ENCODE measurements around the gene TSPEAR.
"Not testable (repeated sequence)": the region's sequence is repeated elsewhere in the genome, so short reads cannot be mapped to it uniquely, and the experiment has no call there.

Gene TSPEAR

DNA sequence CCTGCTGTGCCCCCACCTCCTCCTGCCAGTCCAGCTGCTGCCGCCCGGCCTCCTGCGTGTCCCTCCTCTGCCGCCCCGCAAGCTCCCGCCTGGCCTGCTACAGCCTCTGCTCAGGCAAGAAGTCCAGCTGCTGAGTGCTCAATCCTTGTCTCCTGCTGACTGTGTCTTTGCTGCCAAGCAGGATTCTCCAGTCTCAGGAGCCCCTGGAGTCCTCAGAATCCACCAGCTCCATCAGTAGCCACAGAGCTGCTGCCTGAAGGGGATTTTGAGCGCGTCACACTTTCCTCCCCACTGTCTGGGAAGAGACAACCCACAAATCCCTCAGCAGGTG is 64.2 kb downstream of the TSPEAR start:
- intact Hi-C loops (cut with DNase I): no loop called here
- DNase-seq: no peak

DNA sequence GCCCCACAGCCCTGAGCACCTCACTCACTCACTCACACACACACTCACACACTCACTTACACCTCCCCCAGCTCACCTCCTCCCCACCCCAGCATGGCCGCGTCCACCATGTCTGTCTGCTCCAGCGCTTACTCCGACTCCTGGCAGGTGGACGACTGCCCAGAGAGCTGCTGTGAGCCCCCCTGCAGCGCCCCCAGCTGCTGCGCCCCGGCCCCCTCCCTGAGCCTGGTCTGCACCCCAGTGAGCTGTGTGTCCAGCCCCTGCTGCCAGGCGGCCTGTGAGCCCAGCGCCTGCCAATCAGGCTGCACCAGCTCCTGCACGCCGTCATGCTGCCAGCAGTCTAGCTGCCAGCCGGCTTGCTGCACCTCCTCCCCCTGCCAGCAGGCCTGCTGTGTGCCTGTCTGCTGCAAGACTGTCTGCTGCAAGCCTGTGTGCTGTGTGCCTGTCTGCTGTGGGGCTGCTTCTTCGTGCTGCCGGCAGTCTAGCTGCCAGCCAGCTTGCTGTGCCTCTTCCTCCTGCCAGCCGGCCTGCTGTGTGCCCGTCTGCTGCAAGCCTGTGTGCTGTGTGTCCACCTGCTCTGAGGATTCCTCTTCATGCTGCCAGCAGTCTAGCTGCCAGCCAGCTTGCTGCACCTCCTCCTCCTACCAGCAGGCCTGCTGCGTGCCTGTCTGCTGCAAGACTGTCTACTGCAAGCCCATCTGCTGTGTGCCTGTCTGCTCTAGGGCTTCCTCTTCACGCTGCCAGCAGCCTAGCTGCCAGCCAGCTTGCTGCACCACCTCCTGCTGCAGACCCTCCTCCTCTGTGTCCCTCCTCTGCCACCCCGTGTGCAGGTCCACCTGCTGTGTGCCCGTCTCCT is 64.8 kb downstream of the TSPEAR start, which contains the start of gene KRTAP10-11:
Gene KRTAP10-11, plus strand, starts transcription at position 49 of the 856 bp plus-strand sequence. Its CDS starts 45 bp downstream, at position 94.
- intact Hi-C loops (cut with DNase I); DNase-seq: not testable (repeated sequence)

DNA sequence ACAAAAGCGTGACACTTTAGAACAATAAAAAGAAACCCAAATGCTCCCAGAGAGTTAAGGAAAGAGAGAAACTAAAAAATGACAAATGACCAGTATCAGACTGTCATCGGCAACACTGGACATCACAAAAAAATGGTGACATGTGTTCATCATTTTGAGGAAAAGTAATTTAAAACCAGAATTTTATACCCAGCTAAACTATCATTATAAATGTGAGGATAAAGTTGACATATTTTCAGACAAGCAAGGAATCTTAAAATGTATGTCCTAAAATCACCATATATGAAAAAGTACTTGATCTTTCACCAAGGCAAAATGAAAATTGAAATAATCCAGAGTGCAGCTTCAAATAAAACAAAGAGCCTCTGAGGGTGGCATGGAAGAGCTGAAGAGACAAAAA is 66.5 kb downstream of the TSPEAR start:
- no peak for DNase-seq
- intact Hi-C loops (cut with DNase I): no loop called here

DNA sequence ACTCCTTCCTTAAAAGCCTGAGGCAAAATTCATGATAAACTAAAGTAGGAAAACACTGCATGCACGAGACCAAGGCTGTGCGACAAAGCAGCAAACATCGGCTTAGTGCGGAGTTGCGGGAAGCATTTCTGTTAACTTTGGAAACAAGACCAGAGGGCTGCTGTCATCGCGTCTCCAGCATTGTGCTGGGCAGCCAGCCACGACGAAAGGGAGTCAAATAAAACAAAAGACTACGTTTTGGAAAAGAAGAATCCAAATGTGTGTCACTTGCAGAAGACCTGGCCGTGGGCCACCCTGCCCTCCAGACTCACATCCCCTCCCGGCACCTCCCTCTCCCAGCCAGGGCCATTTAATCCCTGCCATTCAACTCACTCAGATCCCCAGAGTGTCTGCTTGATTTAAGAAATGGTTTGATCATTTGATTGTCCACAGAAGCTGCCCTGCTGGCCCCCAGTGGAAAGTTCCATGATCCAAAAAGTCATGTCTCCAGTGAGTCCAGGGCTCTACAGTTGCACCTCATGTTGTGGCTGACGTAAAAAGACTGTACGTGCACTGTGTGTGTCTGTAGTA is 67.5 kb downstream of the TSPEAR start:
- intact Hi-C loops (cut with DNase I): no loop called here
- no peak for DNase-seq

DNA sequence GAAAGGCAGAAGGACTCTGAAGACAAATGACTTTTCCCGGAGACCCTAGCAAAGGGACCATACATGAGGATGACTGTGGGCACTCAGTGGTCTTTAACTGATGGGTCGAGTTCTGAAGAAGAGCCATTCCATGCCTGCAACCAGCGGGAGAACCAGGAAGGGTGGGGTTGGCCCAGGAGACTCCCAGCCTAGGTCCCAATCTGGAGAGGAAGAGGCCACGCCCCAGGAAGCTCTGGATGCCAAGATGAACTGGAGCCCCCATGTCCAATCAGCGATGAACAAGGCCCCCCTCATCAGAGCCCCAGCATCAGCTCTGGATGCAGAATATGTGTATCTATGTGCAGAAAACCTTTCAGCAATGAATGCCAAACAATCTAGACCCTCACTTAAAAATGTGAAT is 70.6 kb downstream of the TSPEAR start:
- no peak for DNase-seq
- intact Hi-C loops (cut with DNase I): no loop called here

DNA sequence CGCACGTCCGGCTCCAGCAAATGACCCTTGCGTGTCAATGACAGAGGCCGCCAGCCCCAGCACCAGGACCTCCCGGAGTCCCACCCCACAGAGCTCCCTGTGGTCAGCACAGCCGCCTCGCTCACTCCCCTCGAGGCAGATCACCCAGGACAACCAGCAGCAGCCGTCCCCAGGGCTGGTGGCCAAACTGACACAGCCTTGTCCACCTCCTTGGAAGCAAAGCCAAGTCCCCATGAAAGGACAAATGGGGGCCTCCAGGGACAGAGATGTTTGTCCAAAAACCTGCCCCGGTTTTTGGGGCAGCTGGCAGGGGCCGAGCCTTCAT is 72.1 kb downstream of the TSPEAR start:
- no peak for DNase-seq
- intact Hi-C loops (cut with DNase I): no loop called here

DNA sequence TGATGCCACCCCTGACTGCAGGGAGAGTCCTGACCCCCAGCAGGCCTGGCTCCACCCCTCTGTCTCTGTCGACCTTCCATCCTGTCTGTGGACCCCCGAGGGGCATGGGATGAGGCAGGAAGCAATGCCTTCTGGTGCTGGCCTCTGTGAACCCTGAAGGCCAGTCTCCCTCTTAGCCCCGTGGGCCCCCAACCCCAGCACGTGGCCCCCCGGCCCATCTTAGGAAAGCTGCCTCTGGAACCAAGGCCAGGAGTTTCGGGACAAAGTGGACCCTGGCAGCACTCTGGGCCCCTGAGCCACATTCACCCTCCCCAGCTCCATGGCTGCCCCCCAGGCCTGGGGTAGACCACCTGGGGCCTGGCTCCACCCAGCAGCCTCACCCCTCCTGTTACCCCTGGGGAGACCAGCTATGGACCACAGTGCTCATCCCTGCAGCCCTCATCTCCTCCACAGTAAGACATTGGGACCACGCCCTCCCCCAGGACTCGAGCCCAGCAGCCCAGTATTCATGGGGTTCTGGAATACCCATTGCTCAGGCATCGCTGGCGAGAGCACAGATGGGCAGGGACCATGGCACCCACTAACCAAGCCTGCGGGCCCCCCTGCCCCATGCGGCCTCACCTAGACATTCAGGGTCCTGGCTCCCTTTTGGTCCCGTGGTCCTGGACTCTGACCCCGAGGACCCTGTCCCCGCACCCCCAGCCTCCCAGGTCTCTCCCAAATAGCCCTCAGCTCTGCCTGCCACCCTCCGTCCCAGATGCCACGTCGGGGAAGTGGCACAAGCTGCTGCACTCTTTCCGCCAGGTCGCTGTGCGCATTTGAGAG is 72.7 kb downstream of the TSPEAR start:
- DNase-seq; intact Hi-C loops (cut with DNase I): not testable (repeated sequence)

DNA sequence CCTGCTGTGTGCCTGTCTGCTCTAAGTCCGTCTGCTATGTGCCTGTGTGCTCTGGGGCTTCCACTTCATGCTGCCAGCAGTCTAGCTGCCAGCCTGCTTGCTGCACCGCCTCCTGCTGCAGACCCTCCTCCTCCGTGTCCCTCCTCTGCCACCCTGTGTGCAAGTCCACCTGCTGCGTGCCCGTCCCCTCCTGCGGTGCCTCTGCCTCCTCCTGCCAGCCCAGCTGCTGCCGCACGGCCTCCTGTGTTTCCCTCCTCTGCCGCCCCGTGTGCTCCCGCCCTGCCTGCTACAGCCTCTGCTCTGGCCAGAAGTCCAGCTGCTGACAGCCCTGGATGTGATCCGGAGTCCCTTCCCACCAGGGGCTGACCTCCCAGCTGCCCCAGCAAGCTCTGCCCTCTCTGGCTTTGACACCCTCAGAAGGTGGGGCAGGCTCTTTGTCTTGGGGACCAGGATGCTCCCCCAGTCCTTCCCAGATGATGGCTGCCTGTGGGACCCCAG is 73.5 kb downstream of the TSPEAR start:
- intact Hi-C loops (cut with DNase I); DNase-seq: not testable (repeated sequence)

DNA sequence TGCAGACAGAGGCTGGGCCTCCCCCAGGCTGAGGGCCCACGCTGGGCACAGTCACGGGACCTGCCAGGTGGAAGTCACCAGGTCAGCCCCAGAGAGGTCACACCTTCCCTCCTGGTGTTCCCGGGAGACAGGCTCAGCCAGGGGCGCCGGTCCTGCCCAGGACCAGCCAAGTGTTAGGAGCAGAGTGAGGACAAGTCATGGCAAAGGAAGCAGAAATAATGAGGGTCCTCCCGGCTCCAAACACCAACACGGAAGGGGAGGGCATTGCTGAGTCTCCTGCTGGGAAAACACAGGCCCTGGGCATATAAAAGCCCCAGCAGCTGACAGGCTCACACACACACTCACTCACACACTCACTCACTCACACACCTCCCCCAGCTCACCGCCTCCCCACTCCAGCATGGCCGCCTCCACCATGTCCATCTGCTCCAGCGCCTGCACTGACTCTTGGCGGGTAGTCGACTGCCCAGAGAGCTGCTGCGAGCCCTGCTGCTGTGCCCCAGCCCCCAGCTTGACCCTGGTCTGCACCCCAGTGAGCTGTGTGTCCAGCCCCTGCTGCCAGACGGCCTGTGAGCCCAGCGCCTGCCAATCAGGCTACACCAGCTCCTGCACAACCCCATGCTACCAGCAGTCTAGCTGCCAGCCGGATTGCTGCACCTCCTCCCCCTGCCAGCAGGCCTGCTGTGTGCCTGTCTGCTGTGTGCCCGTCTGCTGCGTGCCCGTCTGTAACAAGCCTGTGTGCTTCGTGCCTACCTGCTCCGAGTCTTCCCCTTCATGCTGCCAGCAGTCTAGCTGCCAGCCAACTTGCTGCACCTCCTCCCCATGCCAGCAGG is 74.1 kb downstream of the TSPEAR start, which contains the start of gene KRTAP10-10:
Gene KRTAP10-10, plus strand, starts transcription at position 339 of the 833 bp plus-strand sequence. Its CDS starts 62 bp downstream, at position 401.
- DNase-seq: no peak
- intact Hi-C loops (cut with DNase I): no loop called here

DNA sequence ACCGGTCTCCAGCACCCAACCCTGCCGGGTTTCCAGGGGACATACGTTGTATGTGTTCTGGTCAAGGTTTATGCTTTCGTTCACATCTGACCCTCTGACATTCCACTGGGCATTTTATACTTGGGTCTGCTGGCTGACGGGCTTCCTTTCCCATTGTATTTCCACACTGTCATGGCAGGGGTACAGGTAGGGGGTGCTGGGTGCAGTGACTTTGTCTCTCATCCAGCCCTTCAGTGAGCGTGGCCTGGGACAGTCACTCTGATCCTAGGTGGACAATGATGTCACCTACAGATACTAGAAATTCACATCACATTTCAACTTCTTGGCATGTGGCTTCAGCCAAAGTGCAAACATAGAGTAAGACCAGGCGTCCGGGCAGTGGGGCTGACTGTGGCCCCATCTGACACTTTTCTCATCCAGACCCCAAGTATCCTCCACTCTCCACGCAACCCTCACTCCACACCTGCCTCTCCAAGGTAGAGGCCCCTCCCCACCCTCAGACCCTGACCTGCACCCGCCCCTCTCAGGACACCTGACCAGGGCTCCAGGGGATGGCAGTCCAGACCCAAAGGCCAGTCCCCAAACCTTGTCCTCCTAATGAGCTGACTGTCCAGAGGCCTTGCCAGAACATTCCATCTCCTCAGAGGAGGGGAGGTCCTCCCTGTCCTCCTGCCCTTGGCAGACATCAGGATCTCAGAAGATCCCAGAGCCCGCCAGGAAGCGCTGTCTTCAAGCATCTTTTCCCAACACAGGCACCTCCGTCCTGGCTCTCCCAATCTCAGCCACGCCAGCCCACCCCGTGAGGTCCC is 75.0 kb downstream of the TSPEAR start:
- no peak for DNase-seq
- intact Hi-C loops (cut with DNase I): no loop called here

DNA sequence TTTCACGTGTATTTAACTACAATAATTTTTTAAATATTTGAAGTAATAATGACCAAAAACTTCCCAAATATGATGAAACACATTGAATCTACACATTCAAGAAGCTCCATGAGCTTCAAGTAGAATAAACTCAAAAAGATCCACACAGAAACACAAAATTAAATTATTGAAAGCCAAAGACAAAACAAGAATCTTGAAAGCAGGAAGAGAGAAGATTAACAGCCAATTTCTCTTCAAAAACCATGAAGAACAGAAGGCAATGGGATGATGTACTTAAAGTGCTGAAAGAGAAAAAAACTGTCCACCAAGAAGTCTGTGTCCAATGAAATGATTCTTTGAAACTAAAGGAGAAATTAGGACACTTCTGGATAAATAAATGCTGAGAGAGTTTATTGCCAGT is 79.3 kb downstream of the TSPEAR start:
- intact Hi-C loops (cut with DNase I): no loop called here
- no peak for DNase-seq

DNA sequence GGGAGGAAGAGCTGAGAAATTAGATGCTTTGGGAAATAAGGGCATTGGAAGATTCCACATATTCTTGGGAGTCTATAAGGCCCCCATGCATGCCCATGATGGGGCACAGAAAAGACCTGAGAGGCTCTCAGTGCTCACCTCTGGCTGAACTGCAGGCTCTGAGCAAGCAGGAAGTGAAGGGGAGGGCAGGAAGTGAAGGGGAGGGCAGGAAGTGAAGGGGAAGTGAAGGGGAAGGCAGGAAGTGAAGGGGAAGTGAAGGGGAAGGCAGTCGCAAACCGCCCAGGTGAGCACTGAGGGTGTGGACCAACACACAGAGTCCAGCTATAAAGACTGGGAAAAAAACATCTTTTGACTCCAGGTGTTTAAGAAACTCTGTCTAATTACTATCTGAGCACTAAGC is 80.9 kb downstream of the TSPEAR start:
- no peak for DNase-seq
- intact Hi-C loops (cut with DNase I): no loop called here

DNA sequence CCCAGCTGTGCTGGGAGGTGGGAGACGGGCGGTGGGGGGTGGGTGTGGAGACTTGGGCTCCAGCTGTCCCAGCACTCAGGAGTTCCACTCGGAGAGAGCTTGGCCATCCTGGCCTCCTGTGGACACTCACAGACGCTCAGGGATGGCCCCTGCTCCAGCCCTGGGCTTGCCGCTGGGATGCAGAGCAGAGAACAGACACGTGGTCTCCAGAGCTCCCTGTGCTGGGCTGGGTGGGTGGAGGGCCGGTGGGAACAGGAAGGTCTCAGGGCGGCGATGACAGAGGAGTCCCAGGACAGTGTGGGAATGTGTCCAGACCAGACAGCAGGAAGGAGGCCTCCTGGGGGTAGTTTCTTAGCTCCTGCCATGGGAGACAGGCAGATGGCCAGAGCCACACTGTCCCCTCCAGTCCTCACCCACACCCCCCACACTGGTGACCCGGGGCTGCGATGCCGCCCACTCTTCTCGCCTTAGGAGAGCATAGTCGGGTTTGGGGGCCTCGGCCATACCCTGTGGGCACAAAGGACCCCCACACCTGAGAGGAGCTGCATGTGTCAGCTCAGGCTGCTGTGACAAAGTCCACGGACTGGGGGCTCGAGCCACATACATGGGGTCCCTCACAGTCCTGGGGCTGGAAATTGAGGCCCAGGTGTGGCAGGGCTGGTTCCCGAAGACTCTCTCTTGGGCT is 82.5 kb downstream of the TSPEAR start:
- DNase-seq: no peak
- intact Hi-C loops (cut with DNase I): no loop called here

DNA sequence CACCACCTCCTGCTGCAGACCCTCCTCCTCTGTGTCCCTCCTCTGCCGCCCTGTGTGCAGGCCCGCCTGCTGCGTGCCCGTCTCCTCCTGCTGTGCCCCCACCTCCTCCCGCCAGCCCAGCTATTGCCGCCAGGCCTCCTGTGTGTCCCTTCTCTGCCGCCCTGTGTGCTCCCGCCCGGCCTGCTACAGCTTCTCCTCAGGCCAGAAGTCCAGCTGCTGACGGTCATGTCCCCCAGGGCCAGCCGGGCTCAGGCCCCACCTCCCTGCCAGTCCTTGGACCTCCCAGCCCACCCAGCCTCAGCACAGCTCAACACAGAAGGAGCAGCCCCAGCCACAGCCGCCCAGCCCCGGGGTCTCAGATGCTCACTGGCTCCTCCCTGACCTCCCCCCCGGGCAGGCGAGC is 83.5 kb downstream of the TSPEAR start:
- intact Hi-C loops (cut with DNase I); DNase-seq: not testable (repeated sequence)

DNA sequence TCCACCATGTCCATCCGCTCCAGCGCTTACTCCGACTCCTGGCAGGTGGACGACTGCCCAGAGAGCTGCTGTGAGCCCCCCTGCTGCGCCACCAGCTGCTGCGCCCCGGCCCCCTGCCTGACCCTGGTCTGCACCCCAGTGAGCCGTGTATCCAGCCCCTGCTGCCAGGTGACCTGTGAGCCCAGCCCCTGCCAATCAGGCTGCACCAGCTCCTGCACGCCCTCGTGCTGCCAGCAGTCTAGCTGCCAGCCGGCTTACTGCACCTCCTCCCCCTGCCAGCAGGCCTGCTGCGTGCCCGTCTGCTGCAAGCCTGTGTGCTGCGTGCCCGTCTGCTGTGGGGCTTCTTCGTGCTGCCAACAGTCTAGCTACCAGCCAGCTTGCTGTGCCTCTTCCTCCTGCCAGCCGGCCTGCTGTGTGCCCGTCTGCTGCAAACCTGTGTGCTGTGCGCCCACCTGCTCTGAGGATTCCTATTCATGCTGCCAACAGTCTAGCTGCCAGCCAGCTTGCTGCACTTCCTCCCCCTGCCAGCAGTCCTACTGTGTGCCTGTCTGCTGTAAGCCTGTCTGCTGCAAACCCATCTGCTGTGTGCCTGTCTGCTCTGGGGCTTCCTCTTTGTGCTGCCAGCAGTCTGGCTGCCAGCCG is 84.1 kb downstream of the TSPEAR start:
- intact Hi-C loops (cut with DNase I); DNase-seq: not testable (repeated sequence)

DNA sequence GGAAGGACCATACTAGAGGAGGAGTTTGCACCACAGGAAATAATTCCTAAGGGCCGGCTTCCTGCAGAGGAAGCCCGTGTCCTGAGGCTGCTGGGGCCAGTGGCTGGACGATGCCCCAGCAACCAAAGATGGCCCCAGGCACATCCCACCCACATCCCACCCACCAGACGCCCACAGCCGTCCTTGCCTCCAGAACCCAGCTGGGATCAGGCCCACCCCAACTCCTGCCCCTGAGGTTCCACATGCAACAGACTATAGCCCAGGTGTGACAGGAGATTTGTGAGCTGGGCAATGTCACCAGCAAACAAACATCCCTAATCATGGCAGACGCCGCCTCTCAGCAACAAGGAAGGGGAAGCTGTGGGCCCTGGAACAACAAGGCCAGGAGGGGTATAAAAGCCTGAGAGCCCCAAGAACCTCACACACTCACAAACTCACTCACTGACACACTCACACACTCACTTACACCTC is 84.7 kb downstream of the TSPEAR start, which contains the start of gene KRTAP10-9:
Gene KRTAP10-9, plus strand, starts transcription at position 421 of the 471 bp plus-strand sequence. CDS start 79 bp downstream, outside the sequence.
- intact Hi-C loops (cut with DNase I): no loop called here
- no peak for DNase-seq

DNA sequence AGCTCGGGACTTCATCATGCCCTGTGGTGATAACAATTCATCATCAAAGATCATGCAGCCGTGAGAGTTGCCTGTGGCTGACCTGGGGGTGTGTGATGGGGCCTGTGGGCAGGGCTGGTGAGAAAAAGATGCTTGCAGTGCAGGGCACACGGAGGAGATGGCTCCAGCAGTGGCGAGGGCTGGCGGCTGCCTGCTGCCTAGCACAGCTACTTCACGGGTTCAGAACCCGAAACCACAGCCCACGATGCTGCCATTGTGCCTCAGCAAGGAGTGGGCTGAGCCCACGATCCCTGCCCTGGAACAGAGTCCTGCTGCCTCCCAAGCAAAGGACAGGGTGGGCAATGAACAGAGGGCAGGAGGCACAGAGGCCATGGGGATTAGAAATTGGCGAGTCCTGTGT is 85.1 kb downstream of the TSPEAR start:
- intact Hi-C loops (cut with DNase I): no loop called here
- no peak for DNase-seq

All from head of caudate nucleus (tissue), 42 donors.